GM12878 (cell line): ENCODE results near the gene ASPHD1. TPM values are rescaled to one million over a fixed set of nuclear protein-coding genes. Genes with fewer than 3 reads are reported as not detected.

Experiments
- ATAC-seq: fragments of 200-7000 bp; cut with Tn5 transposase; 3 replicates; pipeline ENCODE4 v1.9.1; 2020; ENCODE audit warnings: mild to moderate bottlenecking, moderate library complexity
- BruUV-seq: library from RNA; stranded (reverse); fragments of 400-500 nt; replicated peaks from 2 replicates; lab custom pipeline; 2021; lab: Mats Ljungman, UMichigan
- CTCF ChIA-PET: fragments of 300-600 bp; sonication (Branson Sonifier 250); formaldehyde crosslinking; extraction: SDS; loops from one replicate; lab custom pipeline; 2021; ENCODE audit warnings: inconsistent platforms; lab: Yijun Ruan, JAX
- POLR2A ChIA-PET: fragments of 350-600 bp; formaldehyde crosslinking; extraction: SDS; loops from one replicate; lab custom pipeline; 2021; ENCODE audit warnings: inconsistent platforms; lab: Charles Lee
- RAD21 ChIA-PET: fragments of 300-600 bp; sonication (Branson Sonifier 250); formaldehyde crosslinking; loops from one replicate; lab custom pipeline; 2023; ENCODE audit warnings: antibody characterized with exemption; ENCODE audit not compliant: unreplicated experiment; lab: Charles Lee
- SMC1A ChIA-PET: fragments of 300-600 bp; sonication (Branson Sonifier 250); formaldehyde crosslinking; loops from one replicate; lab custom pipeline; 2023; ENCODE audit not compliant: unreplicated experiment, uncharacterized antibody; lab: Charles Lee
- DNase-seq: peaks from one replicate; pipeline ENCODE4 v3.0.0-alpha.2; 2011; ENCODE audit warnings: low read depth, low spot score
- FAIRE-seq: peaks from 3 replicates; lab custom pipeline; 2011; peaks lifted over from hg19 to GRCh38; lab: Jason Lieb, UNC
- H2AFZ ChIP-seq: 2 replicates; pipeline ENCODE4 v1.6.0; 2011; ENCODE audit warnings: low read depth, low read length, control low read depth; ENCODE audit not compliant: control insufficient read depth
- H3K27ac ChIP-seq: 2 replicates; pipeline ENCODE4 v1.5.1; 2011; ENCODE audit warnings: control low read depth; ENCODE audit not compliant: control insufficient read depth, insufficient read depth
- H3K27me3 ChIP-seq, 2 experiments: replicated peaks in 1 of 2; 2 replicates each; pipeline versions ENCODE4 v1.6.0 to v1.6.1; 2011; ENCODE audit warnings: low read length in 1 of 2; ENCODE audit not compliant: control insufficient read depth in 2 of 2, insufficient read depth in 2 of 2
- H3K36me3 ChIP-seq, 2 experiments: 2 replicates each; pipeline ENCODE4 v1.5.1; 2011; ENCODE audit warnings: low read length in 1 of 2; ENCODE audit not compliant: control insufficient read depth in 2 of 2, insufficient read depth in 2 of 2
- H3K4me1 ChIP-seq: 2 replicates; pipeline ENCODE4 v1.6.1; 2011; ENCODE audit warnings: mild to moderate bottlenecking, low read length, moderate library complexity, mixed read lengths; ENCODE audit not compliant: control insufficient read depth, insufficient read depth
- H3K4me2 ChIP-seq: 2 replicates; pipeline ENCODE4 v1.6.0; 2011; ENCODE audit warnings: control low read depth; ENCODE audit not compliant: control insufficient read depth, insufficient read depth
- H3K4me3 ChIP-seq: fragments of 200-600 bp; sonication (generic); 2 replicates; pipeline ENCODE4 v1.5.1; 2016
- H3K79me2 ChIP-seq: 2 replicates; pipeline ENCODE4 v1.6.0; 2011; ENCODE audit warnings: low read length; ENCODE audit not compliant: control insufficient read depth, insufficient read depth
- H3K9ac ChIP-seq: 2 replicates; pipeline ENCODE4 v1.8.0; 2011; ENCODE audit warnings: low read length, control low read depth, mixed read lengths; ENCODE audit not compliant: control insufficient read depth, insufficient read depth
- H3K9me3 ChIP-seq: replicated peaks from 3 replicates; pipeline ENCODE4 v1.5.1; 2011; ENCODE audit warnings: mild to moderate bottlenecking, low read length; ENCODE audit not compliant: control insufficient read depth, insufficient read depth
- H4K20me1 ChIP-seq: 2 replicates; pipeline ENCODE4 v1.6.0; 2011; ENCODE audit not compliant: control insufficient read depth, insufficient read depth
- BCL11A ChIP-seq: IDR thresholded peaks from 2 replicates; pipeline ENCODE4 v1.6.1; 2011; ENCODE audit warnings: low read depth, low read length
- BCLAF1 ChIP-seq: fragments of 450-650 bp; IDR thresholded peaks from 2 replicates; pipeline ENCODE4 v1.6.1; 2017; ENCODE audit warnings: antibody characterized with exemption, mild to moderate bottlenecking, moderate library complexity
- CHD2 ChIP-seq: IDR thresholded peaks from 2 replicates; pipeline ENCODE4 v1.6.1; 2011; ENCODE audit warnings: low read depth, low read length, improper control_type of control experiment, borderline replicate concordance
- EZH2 ChIP-seq: IDR thresholded peaks from 2 replicates; pipeline ENCODE4 v1.6.1; 2012; ENCODE audit warnings: low read depth, mild to moderate bottlenecking, control low read depth, inconsistent platforms, low read length, borderline replicate concordance; ENCODE audit not compliant: control insufficient read depth
- HSF1 ChIP-seq: fragments of 150-350 bp; IDR thresholded peaks from 2 replicates; pipeline ENCODE4 v1.6.1; 2014; ENCODE audit warnings: mild to moderate bottlenecking, low read depth, low read length
- MXI1 ChIP-seq: fragments of 150-350 bp; IDR thresholded peaks from 2 replicates; pipeline ENCODE4 v1.6.1; 2011; ENCODE audit warnings: low read depth, mild to moderate bottlenecking, inconsistent platforms, low read length, improper control_type of control experiment
- NBN ChIP-seq: fragments of 450-650 bp; IDR thresholded peaks from 2 replicates; pipeline ENCODE4 v1.6.1; 2016
- PML ChIP-seq: IDR thresholded peaks from 2 replicates; pipeline ENCODE4 v1.6.1; 2012; ENCODE audit warnings: low read length, inconsistent platforms
- POU2F2 ChIP-seq: IDR thresholded peaks from 3 replicates; pipeline ENCODE4 v1.6.1; 2011; ENCODE audit warnings: low read depth, mild to moderate bottlenecking, low read length, borderline replicate concordance
- SMC3 ChIP-seq: IDR thresholded peaks from 2 replicates; pipeline ENCODE4 v1.6.1; 2011; ENCODE audit warnings: low read length, improper control_type of control experiment, borderline replicate concordance
- TCF3 ChIP-seq: IDR thresholded peaks from 2 replicates; pipeline ENCODE4 v1.6.1; 2012; ENCODE audit warnings: low read depth, mild to moderate bottlenecking, low read length, borderline replicate concordance; ENCODE audit not compliant: insufficient read depth
- USF1 ChIP-seq: IDR thresholded peaks from 2 replicates; pipeline ENCODE4 v1.6.1; 2011; ENCODE audit warnings: borderline replicate concordance, low read depth, mild to moderate bottlenecking, moderate library complexity, mixed read lengths, low read length; ENCODE audit not compliant: insufficient read depth; ENCODE audit errors: extremely low read length
- ZBTB11 ChIP-seq: fragments of 450-650 bp; formaldehyde crosslinking; IDR thresholded peaks from 2 replicates; pipeline ENCODE4 v1.5.0; 2022; ENCODE audit warnings: mild to moderate bottlenecking, missing genetic modification characterization
- ZNF217 ChIP-seq: fragments of 450-650 bp; IDR thresholded peaks from 2 replicates; pipeline ENCODE4 v1.6.1; 2017; ENCODE audit warnings: antibody characterized with exemption, mild to moderate bottlenecking
- WGBS: methylation state at CpG from one replicate; pipeline ENCODE4 v1.1.6; 2016; ENCODE audit warnings: low lambda C conversion rate; ENCODE audit not compliant: insufficient replicate concordance, insufficient coverage; ENCODE audit errors: missing lambda C conversion rate; 5-methylcytosine and 5-hydroxymethylcytosine counted together
- in situ Hi-C: fragments of 300-500 bp; cut with MboI; formaldehyde crosslinking; loops from 9 replicates; pipeline ENCODE4 v1.14.3; 2018; ENCODE audit warnings: mixed read lengths
- intact Hi-C: fragments of 100-400 bp; cut with micrococcal nuclease; formaldehyde crosslinking; loops from one replicate; pipeline ENCODE4 v1.14.2; 2022; ENCODE audit not compliant: unreplicated experiment
- polyA plus RNA-seq, 11 experiments: library from polyadenylated mRNA; depleted of rRNA in 4 of 11; unstranded in 6 of 11; stranded (reverse) in 5 of 11; fragments of >200 nt; fragmentation: Nextera tagmentation in 4 of 11; fragmentation: Illumina TruSeq in 1 of 11; extraction: Ambion mirVana in 4 of 11; extraction: Trizol in 1 of 11; gene quantifications; 1 replicate in 1 of 11; 2 replicates in 10 of 11; pipeline versions ENCODE4 v1.2.1 to v1.2.3, GENCODE V29; 2011 to 2016; ENCODE audit warnings: inconsistent platforms in 2 of 11, missing spikeins in 2 of 11, low read depth in 1 of 11
- total RNA-seq, 4 experiments: library from RNA; depleted of rRNA in 3 of 4; stranded (reverse); fragments of >200 nt in 3 of 4; fragmentation: Illumina TruSeq in 1 of 4; extraction: Trizol in 1 of 4; gene quantifications; 2 replicates each; pipeline versions ENCODE4 v1.2.1 to v1.2.3, GENCODE V29; 2013 to 2021

The ASPHD1 gene
- total and polyA plus RNA-seq, 10 of the 15 experiments (the other 5 are each of a cell fraction or from before 2014, with no cell fraction given): not detected

- Histone ChIP-seq H3K4me2 (no peak overlapping the region), H3K36me3 (peaks cover 0 to 2% of the 10 kb centered on the region in 2 experiments; a peak in 2 of 4 replicates), H3K27ac (no peak overlapping the region), H3K79me2 (no peaks in the 10 kb centered on the region), H4K20me1 (no peaks in the 10 kb centered on the region), H3K4me3 (no peak overlapping the region), H3K9me3 (no peaks in the 10 kb centered on the region), H3K4me1 (no peaks in the 10 kb centered on the region), H3K27me3 (no peaks in the 10 kb centered on the region), H3K9ac (no peak overlapping the region), H2AFZ (no peak overlapping the region)
- intact Hi-C loops (loop anchor here (10.0 kb wide), 1 partner anchor 115 kb away; the partner anchor contains the start of gene C16orf92), in situ Hi-C loops (no loop called here)
- POLR2A ChIA-PET: interaction anchor here (0.5 to 1.3 kb wide), 3 partner anchors 17 to 978 kb away, joined by 3 read pairs; partner anchors contain the start of gene KCTD13
- RAD21 ChIA-PET: no interaction called here
- no peak for ATAC-seq
- BruUV-seq: no TSS peak
- DNase-seq: no peak
- SMC1A ChIA-PET: interaction anchor here (0.6 kb wide), 1 partner anchor 47 kb away, joined by 3 read pairs; no protein-coding TSS in a partner anchor
- WGBS: 94% methylated on average over 2 of the region's 2 CpGs
- no peak for FAIRE-seq
- CTCF ChIA-PET: interaction anchor here (0.9 to 2.3 kb wide), 2 partner anchors 52 to 62 kb away, joined by 3 to 8 read pairs; no protein-coding TSS in a partner anchor
- TF ChIP-seq POU2F2: no peak
- no peak for TF ChIP-seq HSF1
- no peak for TF ChIP-seq ZBTB11
- TF ChIP-seq CHD2: no peak
- no peak for TF ChIP-seq TCF3
- no peak for TF ChIP-seq BCLAF1
- no peak for TF ChIP-seq MXI1
- no peak for TF ChIP-seq NBN
- no peak for TF ChIP-seq ZNF217
- TF ChIP-seq BCL11A: no peak
- no peak for TF ChIP-seq USF1
- no peak for TF ChIP-seq SMC3
- no peak for TF ChIP-seq EZH2
- TF ChIP-seq PML: no peak
These were observed 9.1 kb downstream of the ASPHD1 start for GRCh38 chr16:29909391-29909790.
